GM19193 (cell line): Measurements from ENCODE around the gene PCDHA1.

Source experiments
- POLR2A ChIP-seq: IDR thresholded peaks from 4 replicates; pipeline ENCODE4 v1.6.1; 2011; ENCODE audit not compliant: insufficient read depth, insufficient read length; ENCODE audit errors: extremely low read depth

Gene PCDHA1

DNA sequence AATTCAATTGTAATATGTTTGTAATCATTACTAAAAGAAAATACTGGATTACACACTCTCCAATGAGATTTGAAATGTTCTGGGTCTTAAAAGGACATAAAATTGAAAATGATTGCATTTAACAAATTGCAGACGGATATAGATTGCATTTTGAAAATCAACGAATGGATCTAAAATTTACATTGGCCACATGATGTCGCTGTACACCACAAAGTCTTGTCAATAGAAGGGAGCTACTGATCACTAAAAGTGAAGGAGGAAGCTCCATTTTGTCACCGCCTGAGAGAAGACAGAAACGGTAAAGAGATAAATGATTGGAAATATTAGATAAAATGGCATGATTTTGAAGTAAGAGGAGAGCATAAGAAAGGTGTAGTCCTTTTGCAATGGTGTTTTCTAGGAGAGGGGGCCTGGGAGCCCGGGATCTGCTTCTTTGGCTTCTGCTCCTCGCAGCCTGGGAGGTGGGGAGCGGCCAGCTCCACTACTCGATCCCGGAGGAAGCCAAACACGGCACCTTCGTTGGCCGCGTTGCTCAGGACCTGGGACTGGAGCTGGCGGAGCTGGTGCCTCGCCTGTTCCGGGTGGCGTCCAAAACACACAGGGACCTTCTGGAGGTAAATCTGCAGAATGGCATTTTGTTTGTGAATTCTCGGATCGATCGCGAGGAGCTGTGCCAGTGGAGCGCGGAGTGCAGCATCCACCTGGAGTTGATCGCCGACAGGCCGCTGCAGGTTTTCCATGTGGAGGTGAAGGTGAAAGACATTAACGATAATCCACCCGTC lies at the start of gene PCDHA1:
TSS of gene PCDHA1 (plus strand) at position 236 of the 782 bp plus-strand sequence.
- no peak for TF ChIP-seq POLR2A

DNA sequence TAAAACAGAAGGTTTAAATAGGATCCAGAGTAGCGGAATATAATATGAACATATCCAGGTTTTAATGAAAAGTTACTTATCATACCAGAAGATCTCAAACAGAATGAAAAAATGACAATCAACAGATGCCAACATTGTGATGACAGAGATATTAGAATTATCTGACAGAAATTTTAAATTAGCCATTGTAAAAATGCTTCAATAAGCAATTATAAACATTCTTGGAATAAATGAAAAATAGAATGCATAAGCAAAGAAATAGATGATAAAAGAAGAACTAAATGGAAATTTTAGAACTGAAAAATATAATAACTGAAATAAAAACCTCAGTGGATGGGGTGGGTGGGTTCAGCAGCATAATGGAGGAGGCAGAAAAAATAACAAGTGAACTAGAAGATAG lies 48.5 kb upstream of the PCDHA1 start:
- no peak for TF ChIP-seq POLR2A

DNA sequence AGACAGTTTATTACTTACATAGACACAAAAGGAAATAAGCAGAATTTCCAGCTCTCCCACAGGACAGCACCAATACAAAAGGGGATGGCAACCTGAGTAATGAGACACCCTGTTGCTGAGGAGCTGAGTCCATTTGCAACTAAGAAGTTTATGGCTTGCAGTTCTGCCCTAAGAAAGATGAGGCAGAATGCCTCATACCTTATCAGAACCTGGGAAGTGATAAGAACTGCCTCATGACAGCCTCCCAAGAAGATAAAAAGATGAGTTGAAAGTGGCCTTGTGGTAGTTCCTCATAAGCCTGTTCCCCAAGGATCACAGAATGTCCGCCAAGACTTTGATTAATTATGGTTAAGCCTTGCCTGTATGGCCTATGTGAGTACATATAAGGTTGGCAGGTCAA lies 44.0 kb upstream of the PCDHA1 start:
- no peak for TF ChIP-seq POLR2A

DNA sequence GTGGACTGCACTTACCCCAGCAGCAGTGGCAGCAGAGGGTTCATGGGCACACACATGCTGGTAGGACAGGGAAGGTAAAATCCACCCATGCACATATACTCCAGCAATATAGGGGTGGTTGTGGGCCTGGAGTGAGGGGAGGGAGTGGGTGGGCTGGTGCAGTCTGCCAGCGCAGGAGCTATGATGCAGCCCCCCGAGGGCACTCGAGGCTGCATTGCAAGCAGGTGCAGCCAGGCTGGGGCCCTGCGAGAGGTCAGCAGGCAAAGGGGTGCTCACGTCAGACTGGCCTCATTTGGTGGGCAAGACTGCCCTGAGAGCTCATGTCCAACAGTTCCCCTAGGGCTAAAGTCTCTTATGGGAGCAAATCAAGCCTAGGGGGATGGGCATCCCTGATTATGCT lies 32.4 kb upstream of the PCDHA1 start:
- TF ChIP-seq POLR2A, result no peak

DNA sequence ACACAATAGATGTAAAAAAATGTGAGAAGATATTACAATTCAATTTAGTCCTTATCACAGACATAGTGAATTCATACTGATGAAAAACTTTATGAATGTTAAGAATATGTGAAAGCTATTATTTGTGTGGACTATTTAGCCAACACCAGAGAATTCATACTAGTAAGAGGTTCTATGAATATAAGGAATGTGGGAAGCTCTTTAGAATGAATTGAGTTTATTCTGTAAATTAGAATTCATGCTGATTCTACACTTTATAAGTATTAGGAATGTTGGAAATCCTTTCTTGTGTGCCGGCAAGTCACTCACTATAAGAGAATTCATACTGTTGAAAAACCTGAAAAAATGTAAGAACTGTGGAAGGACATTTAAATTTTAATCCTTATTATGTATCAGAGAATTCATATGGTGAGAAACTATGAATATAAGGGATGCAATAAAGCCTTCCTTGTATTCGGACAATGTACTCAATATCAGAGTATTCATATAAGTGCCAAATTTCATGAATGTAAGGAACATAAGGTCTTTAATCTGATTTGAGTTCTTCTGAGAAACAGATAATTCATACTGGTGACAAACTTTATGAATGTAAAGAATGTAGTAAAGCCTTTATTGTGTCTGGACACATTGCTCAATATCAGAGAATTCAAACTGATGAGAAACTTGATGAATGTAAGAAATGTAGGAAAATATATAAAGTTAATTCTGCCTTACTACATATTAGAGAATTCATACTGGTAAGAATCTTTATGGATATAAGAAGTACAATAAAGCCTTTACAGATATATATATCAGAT lies 21.6 kb upstream of the PCDHA1 start:
- no peak for TF ChIP-seq POLR2A

DNA sequence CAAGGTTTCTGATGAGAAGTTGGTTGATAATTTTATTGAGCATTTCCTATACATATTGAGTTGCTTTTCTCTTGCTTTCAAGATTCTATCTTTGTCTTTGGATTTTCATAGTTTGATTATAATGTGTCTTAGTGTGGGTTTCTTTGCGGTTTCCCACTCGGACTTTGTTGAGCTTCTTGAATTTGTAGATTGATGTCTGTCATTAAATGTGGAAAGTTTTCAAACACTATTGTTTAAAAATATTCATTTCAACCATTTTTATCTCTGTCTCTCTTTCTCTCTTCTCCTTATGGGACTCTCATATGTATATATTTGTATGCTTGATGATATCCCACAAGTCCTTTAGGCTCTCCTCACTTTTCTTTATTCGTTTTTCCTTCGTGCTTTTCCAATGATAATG lies 18.5 kb upstream of the PCDHA1 start:
- TF ChIP-seq POLR2A, result no peak

DNA sequence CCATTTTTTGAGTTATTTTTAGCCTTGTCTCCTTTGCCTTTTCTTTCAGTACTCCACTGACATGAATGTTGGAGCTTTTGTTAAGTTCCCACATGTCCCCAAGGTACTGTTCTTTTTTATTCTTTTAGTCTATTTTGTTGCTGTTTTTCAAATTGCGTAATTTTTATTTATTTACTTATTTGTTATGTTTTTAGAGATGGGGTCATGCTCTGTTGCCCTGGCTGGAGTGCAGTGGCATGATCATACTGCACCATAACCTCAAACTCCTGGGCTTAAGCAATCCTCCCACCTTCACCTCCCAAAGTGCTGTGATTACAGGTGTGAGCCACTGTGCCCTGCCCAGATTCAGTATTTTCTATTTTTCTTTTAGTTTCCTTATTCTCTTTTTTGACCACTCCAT lies 5.4 kb upstream of the PCDHA1 start:
- TF ChIP-seq POLR2A, result no peak

DNA sequence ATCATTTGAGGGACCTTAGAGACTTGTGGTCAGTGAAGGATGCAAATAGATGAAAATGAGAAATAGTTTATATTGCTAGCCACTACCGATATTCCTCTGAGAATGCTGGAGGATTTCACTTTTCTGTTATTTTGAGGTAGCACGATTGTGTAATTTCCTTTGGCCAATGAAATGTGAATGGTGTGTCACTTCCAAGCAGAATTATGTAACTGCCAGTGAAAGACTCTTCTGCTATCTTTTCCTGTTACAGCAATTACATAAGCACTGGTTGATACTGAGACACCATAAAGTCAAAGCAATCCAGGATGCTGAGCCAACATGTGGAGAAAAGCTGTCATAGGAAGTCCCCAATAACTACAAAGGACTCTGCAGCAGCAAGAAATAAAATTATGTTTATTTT lies 5.1 kb downstream of the PCDHA1 start:
- TF ChIP-seq POLR2A, result no peak

DNA sequence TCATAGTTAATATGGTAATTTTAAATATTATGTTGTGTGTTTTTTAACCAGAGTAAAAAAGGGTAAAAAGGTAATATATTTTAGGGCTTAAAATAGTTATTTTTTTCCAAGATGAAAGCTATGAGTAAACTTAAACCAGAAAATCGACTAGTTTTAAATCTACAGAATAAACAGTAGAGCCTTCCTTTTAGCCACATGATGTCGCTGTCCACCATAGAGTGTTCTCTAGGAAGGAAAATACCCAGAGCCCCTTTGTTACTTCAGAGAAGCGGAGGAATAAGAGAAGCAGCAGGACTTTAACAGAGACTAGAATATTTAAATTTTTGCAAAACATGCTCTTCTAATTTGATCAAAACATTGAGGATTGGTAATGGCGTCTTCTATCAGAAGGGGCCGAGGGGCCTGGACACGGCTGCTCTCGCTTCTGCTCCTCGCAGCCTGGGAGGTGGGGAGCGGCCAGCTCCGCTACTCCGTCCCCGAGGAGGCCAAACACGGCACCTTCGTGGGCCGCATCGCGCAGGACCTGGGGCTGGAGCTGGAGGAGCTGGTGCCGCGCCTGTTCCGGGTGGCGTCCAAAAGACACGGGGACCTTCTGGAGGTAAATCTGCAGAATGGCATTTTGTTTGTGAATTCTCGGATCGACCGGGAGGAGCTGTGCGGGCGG lies 8.8 kb downstream of the PCDHA1 start, which contains the start of gene PCDHA2:
TSS of gene PCDHA2 (plus strand) at position 258 of the 664 bp plus-strand sequence.
- TF ChIP-seq POLR2A, result no peak

DNA sequence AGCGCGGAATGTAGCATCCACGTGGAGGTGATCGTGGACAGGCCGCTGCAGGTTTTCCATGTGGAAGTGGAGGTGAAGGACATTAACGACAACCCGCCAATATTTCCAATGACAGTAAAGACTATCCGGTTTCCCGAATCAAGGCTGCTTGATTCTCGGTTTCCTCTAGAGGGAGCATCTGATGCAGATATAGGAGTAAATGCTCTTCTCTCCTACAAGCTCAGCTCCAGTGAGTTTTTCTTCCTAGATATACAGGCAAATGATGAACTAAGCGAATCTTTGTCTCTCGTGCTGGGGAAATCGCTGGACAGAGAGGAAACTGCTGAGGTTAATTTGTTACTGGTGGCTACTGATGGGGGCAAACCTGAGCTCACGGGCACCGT lies 9.3 kb downstream of the PCDHA1 start:
- no peak for TF ChIP-seq POLR2A

DNA sequence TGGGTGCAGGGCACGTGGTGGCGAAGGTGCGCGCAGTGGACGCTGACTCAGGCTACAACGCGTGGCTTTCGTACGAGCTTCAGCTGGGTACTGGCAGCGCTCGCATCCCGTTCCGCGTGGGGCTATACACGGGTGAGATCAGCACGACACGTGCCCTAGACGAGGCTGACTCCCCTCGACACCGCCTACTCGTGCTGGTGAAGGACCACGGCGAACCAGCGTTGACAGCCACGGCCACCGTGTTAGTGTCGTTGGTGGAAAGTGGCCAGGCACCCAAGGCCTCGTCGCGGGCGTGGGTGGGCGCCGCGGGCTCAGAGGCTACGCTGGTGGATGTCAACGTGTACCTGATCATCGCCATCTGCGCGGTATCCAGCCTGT lies 10.8 kb downstream of the PCDHA1 start:
- TF ChIP-seq POLR2A, result no peak

DNA sequence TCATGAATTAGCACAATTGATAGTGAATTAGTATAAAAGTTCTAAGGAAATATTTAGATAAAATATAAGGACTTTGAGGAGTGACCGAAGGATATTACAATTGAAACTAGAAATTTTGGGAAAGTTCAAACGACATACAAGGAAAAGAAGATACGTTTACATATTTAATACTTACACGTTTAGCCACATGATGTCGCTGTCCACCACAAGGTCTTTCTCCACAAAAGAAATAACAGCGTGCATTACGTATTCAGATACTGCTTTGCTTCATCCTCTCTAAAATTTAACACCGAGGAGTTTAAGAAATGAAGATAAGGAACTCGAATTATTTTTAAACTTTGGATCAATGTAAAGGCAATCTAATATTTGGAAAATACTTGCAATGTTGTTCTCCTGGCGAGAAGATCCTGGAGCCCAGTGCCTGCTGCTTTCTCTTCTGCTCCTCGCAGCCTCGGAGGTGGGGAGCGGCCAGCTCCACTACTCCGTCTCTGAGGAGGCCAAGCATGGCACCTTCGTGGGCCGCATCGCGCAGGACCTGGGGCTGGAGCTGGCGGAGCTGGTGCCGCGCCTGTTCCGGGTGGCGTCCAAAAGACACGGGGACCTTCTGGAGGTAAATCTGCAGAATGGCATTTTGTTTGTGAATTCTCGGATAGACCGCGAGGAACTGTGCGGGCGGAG lies 15.0 kb downstream of the PCDHA1 start, which contains the start of gene PCDHA3:
TSS of gene PCDHA3 (plus strand) at position 242 of the 678 bp plus-strand sequence.
- TF ChIP-seq POLR2A, result no peak

DNA sequence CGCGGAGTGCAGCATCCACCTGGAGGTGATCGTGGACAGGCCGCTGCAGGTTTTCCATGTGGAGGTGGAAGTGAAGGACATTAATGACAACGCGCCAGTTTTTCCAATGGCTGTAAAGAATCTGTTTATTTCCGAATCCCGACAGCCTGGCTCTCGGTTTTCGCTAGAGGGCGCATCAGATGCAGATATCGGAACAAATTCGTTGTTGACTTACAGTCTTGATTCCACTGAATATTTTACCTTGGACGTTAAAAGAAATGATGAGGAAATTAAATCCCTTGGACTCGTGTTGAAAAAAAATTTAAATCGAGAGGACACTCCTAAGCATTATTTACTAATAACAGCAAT lies 15.5 kb downstream of the PCDHA1 start:
- TF ChIP-seq POLR2A, result no peak

DNA sequence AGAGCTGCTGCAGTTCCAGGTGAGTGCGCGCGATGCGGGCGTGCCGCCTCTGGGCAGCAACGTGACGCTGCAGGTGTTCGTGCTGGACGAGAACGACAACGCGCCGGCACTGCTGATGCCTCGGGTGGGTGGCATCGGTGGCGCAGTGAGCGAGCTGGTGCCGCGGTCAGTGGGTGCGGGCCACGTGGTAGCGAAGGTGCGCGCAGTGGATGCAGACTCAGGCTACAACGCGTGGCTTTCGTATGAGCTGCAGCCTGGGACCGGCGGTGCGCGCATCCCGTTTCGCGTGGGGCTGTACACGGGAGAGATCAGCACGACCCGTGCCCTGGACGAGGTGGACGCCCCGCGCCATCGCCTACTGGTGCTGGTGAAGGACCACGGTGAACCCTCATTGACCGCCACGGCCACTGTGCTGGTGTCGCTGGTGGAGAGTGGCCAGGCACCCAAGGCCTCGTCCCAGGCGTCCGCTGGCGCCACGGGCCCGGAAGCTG lies 16.9 kb downstream of the PCDHA1 start:
- TF ChIP-seq POLR2A, result no peak

DNA sequence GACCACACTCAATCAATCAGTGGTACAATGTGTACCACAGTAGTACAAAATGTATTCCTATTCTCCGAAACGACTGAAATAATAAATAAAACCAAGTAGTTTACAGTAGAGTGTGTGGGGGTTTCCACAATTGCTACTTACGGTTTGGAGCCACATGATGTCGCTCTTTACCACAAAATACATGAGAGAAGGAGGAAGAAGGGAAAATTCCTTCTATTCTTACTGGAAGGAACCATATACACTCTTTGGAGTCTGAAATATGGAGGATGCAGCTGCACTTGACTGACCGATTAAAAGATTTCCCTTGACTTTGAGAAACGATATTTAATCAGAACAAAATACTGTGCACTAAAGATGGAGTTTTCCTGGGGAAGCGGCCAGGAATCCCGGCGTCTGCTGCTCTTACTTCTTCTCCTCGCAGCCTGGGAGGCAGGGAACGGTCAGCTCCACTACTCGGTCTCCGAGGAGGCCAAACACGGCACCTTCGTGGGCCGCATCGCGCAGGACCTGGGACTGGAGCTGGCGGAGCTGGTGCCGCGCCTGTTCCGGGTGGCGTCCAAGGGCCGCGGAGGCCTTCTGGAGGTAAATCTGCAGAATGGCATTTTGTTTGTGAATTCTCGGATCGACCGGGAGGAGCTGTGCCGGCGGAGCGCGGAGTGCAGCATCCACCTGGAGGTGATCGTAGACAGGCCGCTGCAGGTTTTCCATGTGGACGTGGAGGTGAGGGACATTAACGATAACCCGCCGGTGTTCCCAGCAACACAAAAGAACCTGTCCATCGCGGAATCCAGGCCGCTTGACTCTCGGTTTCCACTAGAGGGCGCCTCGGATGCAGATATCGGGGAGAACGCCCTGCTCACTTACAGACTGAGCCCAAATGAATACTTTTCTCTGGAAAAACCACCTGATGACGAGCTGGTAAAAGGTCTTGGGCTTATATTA lies 21.2 kb downstream of the PCDHA1 start, which contains the start of gene PCDHA4:
TSS of gene PCDHA4 (plus strand) at position 235 of the 942 bp plus-strand sequence.
- TF ChIP-seq POLR2A, result no peak
